Astrocyte (in vitro differentiated cells and primary cell): ENCODE results near the gene ENAM. TPM values are rescaled to one million over a fixed set of nuclear protein-coding genes. Genes with fewer than 3 reads are reported as not detected.

Experiments
- DNase-seq: peaks from one replicate; pipeline ENCODE4 v3.0.0-alpha.2; 2010; ENCODE audit warnings: low read depth
- FAIRE-seq: peaks from 2 replicates; lab custom pipeline; 2011; peaks lifted over from hg19 to GRCh38; lab: Jason Lieb, UNC
- H2AFZ ChIP-seq: 2 replicates; pipeline ENCODE4 v1.6.0; 2012; ENCODE audit warnings: low read depth, low read length, inconsistent platforms
- H3K27ac ChIP-seq: 2 replicates; pipeline ENCODE4 v1.5.1; 2011; ENCODE audit warnings: low read depth, low read length, inconsistent platforms
- H3K27me3 ChIP-seq: 2 replicates; pipeline ENCODE4 v1.6.0; 2011; ENCODE audit warnings: low read length, inconsistent platforms; ENCODE audit not compliant: insufficient read depth
- H3K36me3 ChIP-seq: 2 replicates; pipeline ENCODE4 v1.5.1; 2011; ENCODE audit warnings: low read length, inconsistent platforms; ENCODE audit not compliant: insufficient read depth
- H3K4me1 ChIP-seq: 2 replicates; pipeline ENCODE4 v1.5.1; 2011; ENCODE audit warnings: low read length, inconsistent platforms; ENCODE audit not compliant: insufficient read depth
- H3K4me2 ChIP-seq: 2 replicates; pipeline ENCODE4 v1.6.0; 2012; ENCODE audit warnings: low read length, inconsistent platforms
- H3K4me3 ChIP-seq: 2 replicates; pipeline ENCODE4 v1.5.1; 2011; ENCODE audit warnings: low read depth, mild to moderate bottlenecking, low read length, inconsistent platforms; ENCODE audit not compliant: insufficient read depth
- H3K79me2 ChIP-seq: 2 replicates; pipeline ENCODE4 v1.6.0; 2012; ENCODE audit warnings: mild to moderate bottlenecking, low read length, inconsistent platforms; ENCODE audit not compliant: insufficient read depth
- H3K9ac ChIP-seq: 2 replicates; pipeline ENCODE4 v1.6.0; 2012; ENCODE audit warnings: mild to moderate bottlenecking, low read length, inconsistent platforms
- H3K9me3 ChIP-seq: 2 replicates; pipeline ENCODE4 v1.5.1; 2012; ENCODE audit warnings: low read depth, mild to moderate bottlenecking, low read length, inconsistent platforms; ENCODE audit not compliant: insufficient read depth
- H4K20me1 ChIP-seq: 2 replicates; pipeline ENCODE4 v1.6.0; 2012; ENCODE audit warnings: low read length, inconsistent platforms; ENCODE audit not compliant: insufficient read depth
- H3K27ac Mint-ChIP-seq: one replicate; pipeline ENCODE4 v1.8.0; 2021; ENCODE audit warnings: mild to moderate bottlenecking, mixed read lengths; ENCODE audit not compliant: unreplicated experiment
- H3K27me3 Mint-ChIP-seq: one replicate; pipeline ENCODE4 v1.8.0; 2021; ENCODE audit warnings: low read depth, mixed read lengths; ENCODE audit not compliant: unreplicated experiment
- H3K36me3 Mint-ChIP-seq: one replicate; pipeline ENCODE4 v1.8.0; 2021; ENCODE audit warnings: low read depth, mixed read lengths; ENCODE audit not compliant: unreplicated experiment
- H3K4me1 Mint-ChIP-seq: one replicate; pipeline ENCODE4 v1.8.0; 2021; ENCODE audit warnings: low read depth, mixed read lengths; ENCODE audit not compliant: unreplicated experiment
- H3K4me3 Mint-ChIP-seq: one replicate; pipeline ENCODE4 v1.8.0; 2021; ENCODE audit warnings: mild to moderate bottlenecking, moderate library complexity, mixed read lengths; ENCODE audit not compliant: unreplicated experiment
- H3K9me3 Mint-ChIP-seq: one replicate; pipeline ENCODE4 v1.8.0; 2021; ENCODE audit warnings: mild to moderate bottlenecking, mixed read lengths; ENCODE audit not compliant: unreplicated experiment
- EZH2 ChIP-seq: IDR thresholded peaks from 2 replicates; pipeline ENCODE4 v1.6.1; 2012; ENCODE audit warnings: mild to moderate bottlenecking, low read length, inconsistent platforms; ENCODE audit not compliant: insufficient read depth
- total RNA-seq: library from RNA; stranded (reverse); gene quantifications from 2 replicates; pipeline ENCODE4 v1.2.1, GENCODE V29; 2021
- TF ChIP-seq, protein P1 (sequence below): IDR thresholded peaks from 2 replicates; pipeline ENCODE4 v1.5.1; 2011; ENCODE audit warnings: low read depth, mild to moderate bottlenecking, inconsistent platforms, low read length, moderate library complexity; ENCODE audit not compliant: insufficient read depth

ENAM gene
- total RNA-seq, 1 donor from 2014 or later, result 0.11 TPM

DNA sequence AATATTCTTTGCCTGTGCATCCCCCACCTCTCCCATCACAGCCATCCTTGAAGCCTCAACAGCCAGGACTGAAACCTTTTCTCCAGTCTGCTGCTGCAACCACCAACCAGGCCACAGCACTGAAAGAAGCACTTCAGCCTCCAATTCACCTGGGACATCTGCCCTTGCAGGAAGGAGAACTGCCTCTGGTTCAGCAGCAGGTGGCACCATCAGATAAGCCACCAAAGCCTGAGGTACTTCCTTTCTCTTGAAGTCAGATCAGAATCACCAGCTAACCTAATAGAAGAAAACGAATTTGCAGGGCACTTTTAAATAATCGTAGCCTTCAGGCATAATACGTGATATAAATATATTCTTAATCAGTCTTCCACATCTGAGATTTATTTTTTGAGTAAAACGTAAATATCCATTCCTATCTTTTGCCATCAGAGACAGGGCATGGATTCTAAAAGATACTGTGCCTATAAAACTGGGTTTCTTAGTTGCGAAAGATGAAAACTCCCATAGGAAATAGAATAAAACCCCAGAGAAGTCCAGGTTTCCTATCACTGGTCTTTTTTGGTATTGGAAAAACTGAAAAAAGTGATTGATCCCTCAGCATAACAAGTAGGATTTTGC, 27.0 kb upstream of the ENAM start:
- no peaks in the 10 kb centered on the region for H3K36me3 Mint-ChIP-seq
- no peak overlapping the region for H2AFZ ChIP-seq

DNA sequence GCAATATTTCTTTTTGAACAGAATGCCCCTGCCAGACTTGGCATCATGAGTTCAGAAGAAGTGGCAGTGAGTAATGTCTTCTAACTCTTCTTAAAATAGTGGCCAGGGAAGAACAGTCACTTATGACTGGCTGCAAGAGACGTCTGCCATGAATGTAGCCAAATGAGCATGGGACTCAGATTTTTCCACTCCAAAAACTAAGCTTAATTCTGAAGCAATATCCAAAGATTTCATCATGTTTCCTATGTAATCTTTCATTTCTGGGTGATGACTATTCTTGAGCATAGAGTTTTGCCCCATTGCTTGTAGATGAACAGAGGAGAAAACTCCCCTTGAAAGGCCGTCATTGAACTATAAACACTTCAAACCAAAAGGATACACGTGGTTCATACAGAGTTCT, 24.7 kb upstream of the ENAM start:
- no peak overlapping the region for H3K4me3 Mint-ChIP-seq
- Histone ChIP-seq H3K27ac (no peak overlapping the region), H3K9me3 (no peaks in the 10 kb centered on the region), H3K4me1 (no peaks in the 10 kb centered on the region), H3K79me2 (no peaks in the 10 kb centered on the region), H4K20me1 (no peaks in the 10 kb centered on the region), H3K36me3 (no peaks in the 10 kb centered on the region), H3K27me3 (no peaks in the 10 kb centered on the region), H2AFZ (no peak overlapping the region), H3K4me3 (no peak overlapping the region), H3K4me2 (no peak overlapping the region), H3K9ac (no peak overlapping the region)
- TF ChIP-seq EZH2, result no peak
- TF ChIP-seq, protein P1, sequence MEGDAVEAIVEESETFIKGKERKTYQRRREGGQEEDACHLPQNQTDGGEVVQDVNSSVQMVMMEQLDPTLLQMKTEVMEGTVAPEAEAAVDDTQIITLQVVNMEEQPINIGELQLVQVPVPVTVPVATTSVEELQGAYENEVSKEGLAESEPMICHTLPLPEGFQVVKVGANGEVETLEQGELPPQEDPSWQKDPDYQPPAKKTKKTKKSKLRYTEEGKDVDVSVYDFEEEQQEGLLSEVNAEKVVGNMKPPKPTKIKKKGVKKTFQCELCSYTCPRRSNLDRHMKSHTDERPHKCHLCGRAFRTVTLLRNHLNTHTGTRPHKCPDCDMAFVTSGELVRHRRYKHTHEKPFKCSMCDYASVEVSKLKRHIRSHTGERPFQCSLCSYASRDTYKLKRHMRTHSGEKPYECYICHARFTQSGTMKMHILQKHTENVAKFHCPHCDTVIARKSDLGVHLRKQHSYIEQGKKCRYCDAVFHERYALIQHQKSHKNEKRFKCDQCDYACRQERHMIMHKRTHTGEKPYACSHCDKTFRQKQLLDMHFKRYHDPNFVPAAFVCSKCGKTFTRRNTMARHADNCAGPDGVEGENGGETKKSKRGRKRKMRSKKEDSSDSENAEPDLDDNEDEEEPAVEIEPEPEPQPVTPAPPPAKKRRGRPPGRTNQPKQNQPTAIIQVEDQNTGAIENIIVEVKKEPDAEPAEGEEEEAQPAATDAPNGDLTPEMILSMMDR, result no peak
- no peaks in the 10 kb centered on the region for H3K27me3 Mint-ChIP-seq
- H3K27ac Mint-ChIP-seq, result no peak overlapping the region
- no peak for DNase-seq
- H3K9me3 Mint-ChIP-seq, result no peaks in the 10 kb centered on the region
- peaks cover 4% of the 10 kb centered on the region for H3K4me1 Mint-ChIP-seq
- no peaks in the 10 kb centered on the region for H3K36me3 Mint-ChIP-seq
- FAIRE-seq, result no peak

More for the DNA sequence above, 27.0 kb upstream of the ENAM start:
- Histone ChIP-seq H3K4me3 (no peak overlapping the region), H4K20me1 (no peaks in the 10 kb centered on the region), H3K4me1 (no peaks in the 10 kb centered on the region), H3K9ac (no peak overlapping the region), H3K27ac (no peak overlapping the region), H3K36me3 (no peaks in the 10 kb centered on the region), H3K27me3 (no peaks in the 10 kb centered on the region), H3K79me2 (no peaks in the 10 kb centered on the region), H3K4me2 (no peak overlapping the region), H3K9me3 (no peaks in the 10 kb centered on the region)
- Mint-ChIP-seq H3K9me3 (no peaks in the 10 kb centered on the region), H3K4me1 (peaks cover 4% of the 10 kb centered on the region), H3K4me3 (no peak overlapping the region), H3K27me3 (no peaks in the 10 kb centered on the region), H3K27ac (no peak overlapping the region)
- DNase-seq (peak; percentile 49), FAIRE-seq (no peak)
- no peak for TF ChIP-seq EZH2
- TF ChIP-seq, protein P1, result peak; percentile 76

DNA sequence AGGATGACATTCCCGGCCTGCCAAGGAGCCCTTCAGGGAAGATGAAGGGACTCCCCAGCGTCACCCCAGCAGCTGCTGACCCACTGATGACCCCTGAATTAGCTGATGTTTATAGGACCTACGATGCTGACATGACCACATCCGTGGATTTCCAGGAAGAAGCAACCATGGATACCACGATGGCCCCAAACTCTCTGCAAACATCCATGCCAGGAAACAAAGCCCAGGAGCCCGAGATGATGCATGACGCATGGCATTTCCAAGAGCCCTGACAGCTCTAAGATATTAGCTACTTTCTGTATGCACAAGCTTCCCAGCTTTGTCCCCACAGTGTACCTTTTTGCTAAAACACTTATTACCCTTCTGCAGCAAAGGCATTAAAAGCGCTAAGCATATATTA, 22.1 kb upstream of the ENAM start:
- no peaks in the 10 kb centered on the region for H3K36me3 ChIP-seq
- H3K4me3 ChIP-seq, result no peak overlapping the region
- DNase-seq (no peak), FAIRE-seq (no peak)
- H3K27ac ChIP-seq, result no peak overlapping the region
- no peak overlapping the region for H3K4me3 Mint-ChIP-seq
- H3K27me3 ChIP-seq, result no peaks in the 10 kb centered on the region
- no peak for TF ChIP-seq EZH2
- TF ChIP-seq, protein P1, result no peak
- no peaks in the 10 kb centered on the region for H3K36me3 Mint-ChIP-seq
- no peaks in the 10 kb centered on the region for H3K27me3 Mint-ChIP-seq
- H3K9me3 ChIP-seq, result no peaks in the 10 kb centered on the region
- H3K4me2 ChIP-seq, result no peak overlapping the region
- H3K4me1 Mint-ChIP-seq, result peaks cover 4% of the 10 kb centered on the region
- H3K4me1 ChIP-seq, result no peaks in the 10 kb centered on the region
- H2AFZ ChIP-seq, result no peak overlapping the region
- no peaks in the 10 kb centered on the region for H4K20me1 ChIP-seq
- no peaks in the 10 kb centered on the region for H3K9me3 Mint-ChIP-seq
- H3K27ac Mint-ChIP-seq, result no peak overlapping the region
- no peak overlapping the region for H3K9ac ChIP-seq
- no peaks in the 10 kb centered on the region for H3K79me2 ChIP-seq
